ENCODE measurements around the gene CIITA.
"Not testable (repeated sequence)": the region's sequence is repeated elsewhere in the genome, so short reads cannot be mapped to it uniquely, and the experiment has no call there.

CIITA gene

GRCh38 chr16:10938796-10939648, 62.0 kb downstream of the CIITA start:
- DNase-seq: no peak

DNA sequence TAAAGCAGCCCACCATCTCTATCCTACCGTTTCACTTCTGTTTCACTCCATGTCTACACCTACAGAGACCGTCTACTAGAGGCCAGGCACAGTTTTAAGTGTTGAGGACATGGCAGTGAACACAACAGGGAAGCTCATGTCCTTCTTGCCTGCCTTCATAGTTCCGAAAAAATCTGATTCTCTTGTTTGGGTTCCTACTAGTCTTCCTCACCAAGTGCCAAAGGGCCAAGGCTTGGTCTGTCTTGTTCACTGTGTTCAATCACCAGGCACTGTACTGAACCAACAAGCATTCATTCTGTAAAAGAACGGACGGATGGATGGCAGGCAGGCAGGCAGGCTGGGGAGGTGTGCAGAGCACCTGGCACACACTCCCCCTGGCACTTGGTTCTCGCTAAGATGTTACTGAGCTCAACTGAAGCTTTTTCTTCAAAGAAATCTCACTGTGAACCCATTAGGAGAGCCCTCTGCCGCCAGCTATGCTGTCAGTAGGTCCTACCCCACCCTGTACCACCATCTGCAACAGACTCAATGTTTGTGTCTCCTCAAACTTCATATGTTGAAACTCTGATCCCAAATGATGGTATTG, 62.7 kb downstream of the CIITA start:
- DNase-seq: no peak

GRCh38 chr16:10940501-10941079, 63.6 kb downstream of the CIITA start:
- DNase-seq: no peak

- no peak for DNase-seq
These were observed 64.3 kb downstream of the CIITA start for GRCh38 chr16:10941127-10941933.

DNA sequence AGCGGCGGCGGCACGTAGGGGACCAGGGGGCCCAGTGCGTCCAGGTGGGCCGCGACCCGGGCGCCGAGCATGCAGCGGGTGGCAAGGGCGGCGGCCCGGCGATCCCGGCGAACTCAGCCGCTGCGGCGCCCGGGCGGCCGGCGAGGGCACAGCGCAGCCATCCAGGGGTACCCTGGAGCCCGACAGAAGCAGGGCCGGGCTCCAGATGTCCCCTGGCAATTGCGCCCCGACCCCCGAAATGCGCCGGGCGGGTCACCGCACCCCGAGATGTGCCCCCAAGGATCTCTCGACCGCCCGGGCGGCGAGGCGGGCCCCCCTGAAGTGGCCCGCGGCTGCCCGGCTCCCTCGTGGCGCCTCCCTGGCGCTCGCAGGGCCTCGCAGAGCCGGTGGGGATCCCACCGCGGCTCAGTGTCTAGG, 64.9 kb downstream of the CIITA start:
- not testable (repeated sequence) for DNase-seq

DNA sequence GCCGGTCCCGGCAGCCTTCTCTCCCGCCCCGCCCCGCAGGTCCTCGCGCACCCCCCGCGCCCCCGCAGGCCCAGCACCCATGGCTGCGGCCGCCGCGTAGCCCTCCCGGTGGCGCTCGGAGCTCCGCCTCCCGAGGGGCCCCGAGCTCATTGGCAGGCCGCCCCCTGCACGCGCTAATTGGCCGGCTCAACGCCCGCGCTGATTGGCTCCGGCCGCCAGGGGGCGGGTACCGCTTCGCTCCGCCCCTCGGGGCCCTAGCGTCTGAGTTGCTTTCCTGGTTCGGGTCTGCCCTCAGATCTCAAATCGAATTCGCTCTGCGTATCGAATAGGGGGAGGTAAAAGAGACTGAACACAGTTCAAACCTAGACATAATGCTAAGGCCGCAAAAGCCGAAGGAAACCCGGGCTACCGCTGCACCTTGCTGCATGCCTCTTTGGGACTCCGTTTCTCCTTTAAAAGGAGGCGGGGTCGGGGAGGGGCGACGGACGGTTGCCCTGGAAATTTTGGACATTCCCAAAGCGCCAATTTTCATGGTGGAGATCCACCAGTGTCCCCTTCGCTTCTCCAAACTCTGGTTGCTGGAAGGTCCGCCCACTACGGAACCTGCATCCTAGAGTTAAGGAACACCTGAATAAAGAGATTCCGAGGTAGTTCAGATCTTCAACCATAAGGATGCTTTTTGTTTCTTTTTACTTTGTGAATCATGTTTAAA, 65.5 kb downstream of the CIITA start, which contains the start of gene DEXI:
Gene DEXI, minus strand, starts transcription at position 117 of the 712 bp plus-strand sequence. CDS start 463 bp downstream, outside the sequence.
- DNase-seq: peak; percentile 51

GRCh38 chr16:10943064-10943353, 66.0 kb downstream of the CIITA start:
- no peak for DNase-seq

DNA sequence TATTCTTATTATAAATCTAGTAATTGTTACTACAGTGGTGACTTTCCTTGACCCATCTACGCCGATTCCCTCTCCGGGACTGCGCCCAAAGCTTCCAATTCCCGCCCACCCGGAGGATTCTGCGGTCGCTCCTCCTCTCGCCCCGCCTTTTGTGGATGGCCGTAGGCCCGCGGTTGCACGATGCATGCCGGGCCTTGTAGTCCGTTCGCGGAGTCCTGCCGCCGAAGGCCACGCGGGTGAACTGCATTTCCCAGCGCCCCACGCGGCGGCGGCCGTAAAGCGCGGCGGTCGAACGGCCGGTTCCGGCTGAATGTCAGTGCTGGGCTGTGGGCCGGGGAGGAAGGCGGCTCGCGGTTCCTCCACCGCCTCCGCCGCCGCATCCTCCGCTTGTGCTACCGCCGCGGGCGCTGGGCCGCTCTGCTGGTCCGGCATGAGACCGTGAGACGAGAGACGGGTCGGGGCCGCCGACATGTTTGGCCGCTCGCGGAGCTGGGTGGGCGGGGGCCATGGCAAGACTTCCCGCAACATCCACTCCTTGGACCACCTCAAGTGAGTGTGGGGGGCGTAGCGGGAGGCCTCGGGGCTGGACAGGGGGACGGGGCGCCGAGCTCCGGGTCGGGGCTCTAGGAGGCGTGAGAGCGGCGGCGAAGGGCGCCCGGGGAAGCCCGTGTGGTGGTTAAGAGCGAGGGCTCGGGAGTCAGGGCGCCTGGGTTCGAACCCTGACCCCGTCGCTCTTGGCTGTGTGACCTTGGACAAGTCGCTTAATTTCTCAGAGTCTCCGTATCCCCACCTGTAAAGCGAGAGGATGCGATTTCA, 67.5 kb downstream of the CIITA start, which contains the start of gene CLEC16A:
Gene CLEC16A, plus strand, starts transcription at position 316 of the 816 bp plus-strand sequence. Its CDS starts 154 bp downstream, at position 470.
- DNase-seq: peak; percentile 52

DNA sequence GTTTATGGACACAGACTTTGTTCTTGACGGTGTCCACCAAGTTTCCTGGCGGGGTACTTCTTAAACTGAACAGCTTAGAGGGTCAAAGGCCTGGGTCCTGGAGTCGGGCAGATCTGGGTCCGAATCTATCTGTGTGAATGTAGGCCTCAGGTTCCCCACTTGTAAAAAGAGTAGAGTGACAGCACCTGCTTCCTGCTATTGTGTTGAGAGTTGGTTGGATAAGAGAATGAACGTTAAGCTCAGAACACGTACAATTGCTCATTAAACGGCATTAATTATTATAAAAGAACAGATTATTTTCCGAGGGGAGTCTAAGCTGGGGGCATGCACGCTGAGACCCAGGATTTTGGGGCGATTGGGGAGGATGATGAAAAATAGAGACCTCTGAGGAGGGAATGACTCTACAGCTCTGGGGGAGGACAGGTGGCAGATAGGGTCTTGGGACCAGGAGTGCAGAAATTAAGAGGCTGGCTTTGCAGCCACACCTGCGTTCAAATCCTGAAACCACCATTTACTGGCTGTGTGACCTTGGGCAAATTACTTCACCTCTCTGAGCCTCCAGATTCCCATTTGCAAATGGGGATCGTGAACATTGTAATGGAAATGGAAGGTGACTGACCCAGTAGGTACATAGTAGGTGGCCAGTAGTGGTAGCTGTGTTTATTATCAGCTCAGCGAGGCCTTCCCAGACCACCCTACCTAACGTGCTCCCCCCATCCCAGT, 68.2 kb downstream of the CIITA start:
- DNase-seq: no peak

DNA sequence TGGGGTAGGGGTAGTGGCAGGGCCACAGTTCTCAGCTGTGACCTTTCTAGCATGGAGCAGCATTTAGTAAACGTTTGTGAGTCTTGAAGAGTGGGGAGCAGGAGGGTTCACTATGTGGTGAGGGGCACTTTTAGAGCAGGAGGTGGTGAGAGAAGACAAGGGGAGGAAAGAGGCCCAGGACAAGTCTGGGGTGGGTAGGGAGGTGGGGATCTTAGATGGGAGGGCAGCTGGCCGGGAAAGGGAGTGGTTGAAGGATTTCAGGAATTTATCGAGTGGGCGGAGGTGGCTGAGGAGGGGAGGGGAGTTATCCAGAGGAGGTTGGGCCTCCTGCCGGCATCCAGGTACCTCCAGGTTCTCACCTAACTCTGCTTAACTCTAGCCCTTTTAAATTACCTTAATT, 69.3 kb downstream of the CIITA start:
- DNase-seq: no peak

DNA sequence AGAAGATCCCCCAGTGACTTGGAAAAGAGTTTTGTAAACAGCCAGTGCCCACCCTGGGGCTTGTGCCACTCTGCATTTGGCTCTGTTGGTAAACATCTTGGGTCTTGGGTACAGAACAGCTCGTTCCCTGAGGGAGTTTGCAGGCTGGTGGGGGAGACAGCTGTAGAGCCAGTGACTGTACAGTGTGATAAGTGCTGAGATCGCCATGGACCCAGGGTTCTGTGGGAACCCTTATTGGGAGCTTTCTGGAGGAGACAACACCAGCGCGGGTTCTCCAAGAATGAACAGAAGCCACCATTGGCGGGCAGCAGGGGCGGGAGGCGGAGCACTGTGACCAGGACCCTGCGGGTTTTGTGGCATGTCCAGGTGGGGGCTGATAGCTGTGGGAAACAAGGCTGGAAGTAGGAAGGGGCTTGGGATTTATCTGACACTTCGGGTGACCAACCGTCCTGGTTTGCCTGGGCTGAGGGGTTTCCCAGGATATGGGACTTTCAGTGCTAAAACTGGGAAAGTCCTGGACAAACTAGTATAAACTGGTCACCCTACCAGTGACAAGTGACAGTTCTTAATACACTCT, 70.3 kb downstream of the CIITA start:
- no peak for DNase-seq

DNA sequence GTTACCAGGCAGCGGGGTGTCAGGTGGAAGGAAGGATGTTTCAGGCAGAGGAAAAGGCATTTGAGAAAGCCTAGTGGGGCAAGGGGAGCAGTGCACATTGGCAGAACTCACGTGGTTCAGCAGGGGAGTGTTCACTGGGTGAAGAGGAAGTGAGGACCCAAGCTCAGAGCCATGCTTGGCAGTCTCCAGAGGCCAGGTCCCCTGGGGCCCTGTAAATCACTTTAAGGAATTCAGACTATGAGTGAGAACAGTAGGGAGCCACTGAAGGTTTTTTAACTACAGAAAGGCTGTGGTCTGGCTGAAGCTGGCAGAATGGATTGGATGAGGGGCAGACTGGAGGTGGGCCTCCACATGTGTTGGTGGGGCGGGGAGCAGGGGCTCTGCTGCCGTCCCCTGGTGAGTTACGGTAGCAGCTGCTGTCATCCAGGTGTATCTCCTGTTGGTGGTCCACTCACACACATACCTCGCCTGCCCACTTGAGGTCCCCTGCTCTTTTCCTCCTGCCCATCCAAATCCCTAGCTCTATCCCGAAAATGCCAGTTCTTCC, 72.5 kb downstream of the CIITA start:
- DNase-seq: no peak

DNA sequence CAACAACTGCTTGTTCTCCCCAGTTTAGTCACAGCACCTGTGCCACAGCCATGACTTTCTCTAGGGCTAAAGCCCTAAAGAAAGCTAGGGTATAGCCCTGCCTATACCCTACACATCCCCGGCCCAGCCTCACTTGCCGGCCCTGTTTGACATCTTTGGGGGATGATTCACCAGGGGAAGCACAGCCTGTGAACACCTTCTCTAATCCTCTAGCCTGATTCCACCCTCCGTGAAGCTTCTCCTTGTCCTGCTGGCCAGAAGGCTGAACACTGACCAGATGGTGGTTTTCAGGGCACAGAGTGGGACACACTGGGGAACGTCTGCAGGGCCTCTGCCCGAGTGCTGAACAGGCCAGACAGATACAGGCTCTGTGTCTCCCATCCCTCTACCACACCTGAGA, 73.4 kb downstream of the CIITA start:
- no peak for DNase-seq

GRCh38 chr16:10951026-10951425, 74.0 kb downstream of the CIITA start:
- DNase-seq: no peak

- no peak for DNase-seq
These were observed 77.9 kb downstream of the CIITA start for GRCh38 chr16:10954903-10955302.

DNA sequence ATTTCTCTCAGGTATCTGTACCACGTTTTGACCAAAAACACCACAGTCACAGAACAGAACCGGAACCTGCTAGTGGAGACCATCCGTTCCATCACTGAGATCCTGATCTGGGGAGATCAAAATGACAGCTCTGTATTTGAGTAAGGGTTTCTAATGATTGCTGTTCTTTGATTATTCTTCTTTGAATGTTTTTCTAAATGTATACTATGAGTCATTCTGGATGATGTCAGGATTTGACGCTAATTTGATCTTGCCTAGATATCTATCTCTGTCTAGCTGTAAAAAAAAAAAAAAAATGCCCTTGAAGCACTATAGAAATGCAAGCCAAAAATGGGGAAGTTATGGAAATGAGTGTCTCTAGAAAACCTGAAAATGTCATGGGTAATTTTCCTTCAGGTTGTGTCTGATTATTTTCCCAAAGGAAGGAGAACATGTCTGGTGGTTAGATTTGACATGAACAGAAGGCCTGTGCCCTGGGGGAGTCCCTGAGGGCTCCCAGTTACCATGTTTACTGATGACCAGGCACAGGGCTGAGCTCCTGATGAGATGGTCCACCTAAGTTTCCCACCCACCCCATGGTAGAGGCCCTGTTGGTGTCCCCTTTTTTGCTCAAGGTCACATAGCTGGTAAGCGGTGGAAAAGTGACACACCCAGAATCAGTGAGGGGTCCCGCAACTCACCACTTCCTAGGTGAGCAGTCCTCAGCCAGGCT, 80.9 kb downstream of the CIITA start:
- no peak for DNase-seq

DNA sequence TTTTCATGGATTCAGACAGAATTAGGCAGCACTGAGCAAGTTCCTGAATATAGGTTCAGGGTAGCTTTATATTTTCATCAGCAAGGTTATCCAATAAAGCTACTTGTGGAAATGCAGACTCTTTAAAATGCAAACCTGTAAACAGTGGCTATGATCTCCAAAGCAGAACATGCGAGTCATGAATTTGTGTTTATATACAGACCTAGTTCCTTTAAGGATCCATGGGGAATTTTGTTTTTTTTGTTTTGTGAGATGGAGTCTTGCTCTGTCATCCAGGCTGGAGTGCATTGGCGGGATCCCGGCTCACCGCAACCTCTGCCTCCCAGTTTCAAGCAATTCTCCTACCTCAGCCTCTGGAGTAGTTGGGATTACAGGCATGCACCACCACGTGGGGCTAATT, 82.2 kb downstream of the CIITA start:
- no peak for DNase-seq

- DNase-seq: no peak
These were observed 84.2 kb downstream of the CIITA start for GRCh38 chr16:10961231-10961630.

DNA sequence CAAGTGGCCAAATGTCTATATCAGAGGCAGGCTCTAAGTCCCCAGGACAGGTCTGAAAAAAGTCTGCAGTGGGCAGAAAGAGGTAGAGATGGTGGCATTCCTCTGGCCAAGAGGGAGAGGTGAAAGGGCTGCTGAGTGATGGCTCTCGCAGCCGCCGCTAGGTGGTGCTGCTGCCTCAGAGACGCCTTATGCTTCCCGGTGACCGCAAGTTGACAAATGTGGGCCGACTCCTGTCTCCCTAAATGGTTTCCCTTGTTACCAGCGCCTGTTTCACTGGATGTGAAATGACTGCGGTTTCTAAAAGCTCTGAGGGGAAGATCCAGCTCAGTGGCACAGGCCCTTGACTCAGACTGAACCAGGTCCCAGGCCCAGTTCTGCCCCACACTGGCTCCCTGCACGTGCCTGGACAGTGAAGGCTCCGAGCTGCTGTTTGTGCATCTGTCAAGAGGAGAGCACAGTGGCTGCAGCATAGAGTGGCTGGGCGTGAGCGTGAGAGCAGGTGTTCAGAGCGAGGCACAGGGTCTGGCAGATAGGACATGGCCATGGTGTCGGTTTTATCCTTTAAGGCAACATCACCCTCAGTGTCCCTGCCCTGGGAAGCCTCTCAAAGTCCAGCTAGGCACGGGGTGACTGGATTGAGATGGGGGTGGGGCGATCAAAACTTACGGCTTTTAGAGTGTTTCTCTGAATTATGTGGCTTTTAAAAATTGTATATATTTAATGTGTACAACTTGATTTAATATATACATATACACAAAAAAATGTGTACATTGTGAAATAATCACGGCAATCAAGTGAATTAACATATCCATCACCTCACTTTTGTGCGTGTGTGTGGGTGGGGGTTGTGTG, 87.3 kb downstream of the CIITA start:
- peak; percentile 53 for DNase-seq

Measured in NCI-H748 treated with DMSO at 0.1 percent for 48 hours (cell line).